Measurements from ENCODE around the gene TBC1D14.

Gene TBC1D14

GRCh38 chr4:6955261-6955911 is 45.8 kb downstream of the TBC1D14 start:
- no peak for DNase-seq

DNA sequence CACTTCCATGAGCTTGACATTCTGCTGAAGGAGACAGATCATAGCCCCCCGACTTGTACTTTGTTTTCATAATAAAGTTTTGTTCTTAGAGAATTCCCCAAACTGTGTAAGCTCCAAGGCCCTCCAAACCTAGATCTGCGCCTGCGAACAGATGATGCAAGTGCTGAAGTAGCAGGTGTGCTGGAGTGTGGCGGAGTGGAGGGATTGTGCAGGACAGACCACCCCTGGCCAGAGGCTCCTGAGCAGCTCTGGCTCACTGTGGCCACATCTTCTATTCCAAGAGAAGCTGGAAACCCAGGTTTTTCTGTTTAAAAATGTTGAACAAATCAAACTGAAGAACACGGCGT is 46.4 kb downstream of the TBC1D14 start:
- no peak for DNase-seq

- no peak for DNase-seq
Observed at GRCh38 chr4:6956434-6957147, 47.0 kb downstream of the TBC1D14 start.

DNA sequence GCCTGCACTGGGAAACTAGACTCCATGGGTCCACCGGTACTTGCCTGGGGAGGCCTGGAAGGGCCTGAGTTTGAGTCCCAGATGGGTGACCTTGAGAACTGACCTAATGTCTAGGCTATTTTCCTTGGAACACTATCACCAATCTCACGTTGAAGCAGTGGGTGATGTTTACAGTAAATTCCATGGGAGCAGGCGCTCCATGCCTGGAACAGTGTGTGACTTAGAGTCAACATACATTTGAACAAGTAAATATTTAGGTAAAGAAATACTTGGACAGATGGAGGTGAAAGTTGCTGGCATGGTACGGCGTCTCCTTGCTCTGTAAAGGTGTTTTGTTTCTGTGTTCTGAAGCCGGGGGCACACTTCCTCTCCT is 47.5 kb downstream of the TBC1D14 start:
- no peak for DNase-seq

- no peak for DNase-seq
Observed at GRCh38 chr4:6957994-6958393, 48.4 kb downstream of the TBC1D14 start.

GRCh38 chr4:6959261-6959660 is 49.6 kb downstream of the TBC1D14 start:
- DNase-seq, result no peak

GRCh38 chr4:6960154-6960553 is 50.5 kb downstream of the TBC1D14 start:
- DNase-seq, result no peak

- no peak for DNase-seq
Observed at GRCh38 chr4:6960628-6961412, 51.2 kb downstream of the TBC1D14 start.

DNA sequence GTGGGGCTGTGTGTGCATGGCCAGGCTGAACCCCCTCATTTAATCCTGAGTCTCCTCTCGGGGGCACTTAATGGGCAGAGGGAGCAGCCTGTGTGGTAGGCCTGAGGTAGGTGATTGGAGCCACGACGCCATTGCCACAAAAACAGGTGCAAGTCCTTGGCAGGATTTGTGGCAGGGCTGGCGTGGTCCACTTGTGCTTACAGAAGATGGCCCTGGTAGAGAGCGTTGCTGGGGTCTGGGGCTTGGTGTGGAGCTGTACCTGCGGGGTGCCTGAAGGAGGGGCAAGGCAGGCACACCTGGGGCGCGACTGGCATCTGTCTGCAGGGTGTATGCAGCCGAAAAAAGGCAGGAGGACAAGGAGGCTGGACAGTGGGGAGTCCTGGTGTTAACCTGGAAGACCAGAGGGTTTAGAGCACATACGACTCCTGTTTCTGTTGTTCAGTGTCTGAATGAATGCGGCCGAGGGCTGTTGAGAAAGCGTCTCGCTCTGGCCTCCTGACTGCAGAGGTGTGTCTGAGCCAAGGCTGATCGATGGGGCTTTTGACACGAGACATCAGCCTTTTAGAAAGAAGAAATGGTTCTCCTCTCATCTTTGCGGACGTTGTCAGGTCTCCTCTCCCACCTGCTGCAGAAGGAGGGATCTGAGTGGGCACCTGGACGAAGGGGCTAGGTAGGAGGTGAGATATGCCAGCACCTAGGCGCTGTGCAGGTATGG is 52.0 kb downstream of the TBC1D14 start:
- no peak for DNase-seq

DNA sequence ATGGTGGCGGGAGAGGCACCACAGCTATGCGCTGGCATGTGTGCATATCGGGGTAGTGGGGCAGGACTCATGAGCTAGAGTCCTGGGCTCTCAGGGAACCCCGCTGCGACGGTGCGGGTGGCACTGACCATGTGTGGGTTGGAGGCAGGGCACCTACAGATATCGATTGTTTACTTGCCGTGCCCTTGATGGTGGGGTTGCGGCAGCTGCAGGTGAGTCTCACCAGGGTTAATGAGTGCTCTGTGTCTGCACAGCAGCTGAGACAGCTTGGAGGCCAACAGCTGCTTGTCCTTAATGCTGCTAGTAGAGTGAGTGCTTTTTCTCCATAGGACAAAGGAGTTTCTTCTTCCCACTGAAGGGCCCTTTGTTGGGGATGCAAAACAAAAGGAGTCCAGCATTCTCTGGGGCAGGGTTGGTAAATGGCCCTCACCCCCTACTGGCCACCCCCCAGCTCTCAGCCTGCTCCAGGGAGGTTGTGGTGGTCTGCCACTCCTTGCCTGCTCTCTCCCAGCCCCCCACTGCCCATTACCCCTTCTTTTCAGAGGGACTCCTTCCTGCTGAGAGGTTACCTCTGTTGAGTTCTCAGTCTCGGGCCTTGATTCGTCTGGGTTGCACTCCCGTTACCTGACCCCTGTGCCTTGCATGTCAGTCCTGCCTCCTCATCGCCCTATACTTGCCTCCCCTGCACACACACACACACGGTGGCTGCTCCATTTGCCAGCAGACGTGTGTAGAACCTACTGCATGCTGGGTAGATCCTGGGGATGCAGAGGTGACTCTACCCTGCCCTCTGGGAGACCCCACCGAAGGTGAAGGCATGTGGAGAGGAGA is 52.8 kb downstream of the TBC1D14 start:
- no peak for DNase-seq

DNA sequence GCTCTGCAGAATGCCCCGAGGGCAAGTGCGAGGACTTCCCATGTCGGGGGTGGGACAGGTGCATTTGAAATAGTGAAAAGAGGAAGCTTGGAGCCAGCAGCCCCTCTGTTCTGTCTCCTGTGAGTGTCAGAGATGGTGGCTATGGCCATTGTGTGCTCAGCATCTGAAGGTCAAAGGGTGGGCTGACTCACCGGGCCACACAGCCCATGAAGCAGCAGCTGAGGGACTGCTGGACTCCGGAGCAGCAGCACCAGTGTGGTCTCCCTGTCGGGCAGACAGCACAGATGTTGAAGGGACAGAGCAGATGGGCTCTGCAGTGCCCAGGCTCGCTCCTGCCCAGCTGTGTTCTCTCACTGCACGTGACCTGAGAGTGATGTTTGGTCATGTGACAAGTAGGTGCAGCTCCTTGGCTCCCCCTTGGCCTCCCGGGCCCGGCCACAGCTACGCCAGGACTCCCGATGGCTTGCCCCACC is 53.5 kb downstream of the TBC1D14 start:
- DNase-seq, result no peak

DNA sequence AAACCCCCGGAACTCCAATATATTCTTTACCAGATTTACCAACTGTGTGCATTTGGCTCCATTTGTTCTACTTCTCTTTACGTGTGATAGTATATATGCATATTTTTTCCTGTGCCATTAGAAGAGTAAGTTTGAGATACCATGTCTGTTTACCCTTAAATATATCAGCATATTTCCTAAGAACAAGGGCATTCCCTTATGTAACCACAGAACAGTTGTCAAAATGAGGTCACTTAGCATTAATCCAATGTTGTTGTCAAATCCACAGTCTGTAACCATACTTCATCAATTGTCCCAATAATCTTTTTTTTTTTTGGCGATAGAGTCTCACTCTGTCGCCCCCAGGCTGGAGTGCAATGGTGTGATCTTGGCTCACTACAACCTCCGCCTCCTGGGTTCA is 55.2 kb downstream of the TBC1D14 start:
- DNase-seq, result no peak

DNA sequence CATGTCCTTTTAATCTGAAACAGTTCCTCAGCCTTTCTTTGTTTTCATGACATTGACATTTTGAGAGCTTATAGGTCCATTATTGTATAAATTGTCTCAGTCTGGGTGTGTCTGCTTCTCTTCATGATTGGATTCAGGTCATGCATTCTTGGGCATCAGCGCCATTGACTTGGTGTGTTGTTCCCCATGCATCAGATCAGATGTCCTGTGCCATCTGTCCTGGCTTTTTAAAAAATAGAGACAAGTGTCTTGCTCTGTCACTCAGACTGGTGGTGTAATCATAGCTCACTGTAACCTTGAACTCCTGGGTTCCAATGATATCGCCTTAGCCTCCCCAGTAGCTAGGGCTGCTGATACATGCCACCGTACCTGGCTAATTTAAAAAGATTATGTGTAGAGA is 55.7 kb downstream of the TBC1D14 start:
- no peak for DNase-seq

GRCh38 chr4:6967846-6968340 is 58.3 kb downstream of the TBC1D14 start:
- no peak for DNase-seq

DNA sequence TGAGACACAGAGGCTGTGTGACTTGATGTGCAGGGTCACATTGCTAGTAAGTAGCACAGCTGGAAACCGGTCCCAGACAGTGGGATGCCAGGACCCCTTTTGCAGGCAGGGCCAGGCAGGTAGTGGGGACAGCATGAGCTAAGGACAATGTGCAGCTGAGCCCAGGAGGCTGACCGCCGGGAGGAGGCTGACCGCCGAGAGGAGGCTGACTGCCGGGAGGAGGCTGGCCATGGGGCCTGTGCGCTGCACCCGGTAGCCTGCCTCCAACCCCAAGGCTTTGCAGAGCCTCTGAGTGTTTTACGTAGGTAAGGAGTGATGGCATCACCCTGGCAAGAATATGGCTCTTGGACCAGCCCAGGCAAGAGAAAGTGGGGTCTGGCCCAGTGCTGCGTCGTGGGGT is 58.9 kb downstream of the TBC1D14 start:
- DNase-seq, result no peak

- no peak for DNase-seq
Observed at GRCh38 chr4:6969826-6970800, 60.5 kb downstream of the TBC1D14 start.

DNA sequence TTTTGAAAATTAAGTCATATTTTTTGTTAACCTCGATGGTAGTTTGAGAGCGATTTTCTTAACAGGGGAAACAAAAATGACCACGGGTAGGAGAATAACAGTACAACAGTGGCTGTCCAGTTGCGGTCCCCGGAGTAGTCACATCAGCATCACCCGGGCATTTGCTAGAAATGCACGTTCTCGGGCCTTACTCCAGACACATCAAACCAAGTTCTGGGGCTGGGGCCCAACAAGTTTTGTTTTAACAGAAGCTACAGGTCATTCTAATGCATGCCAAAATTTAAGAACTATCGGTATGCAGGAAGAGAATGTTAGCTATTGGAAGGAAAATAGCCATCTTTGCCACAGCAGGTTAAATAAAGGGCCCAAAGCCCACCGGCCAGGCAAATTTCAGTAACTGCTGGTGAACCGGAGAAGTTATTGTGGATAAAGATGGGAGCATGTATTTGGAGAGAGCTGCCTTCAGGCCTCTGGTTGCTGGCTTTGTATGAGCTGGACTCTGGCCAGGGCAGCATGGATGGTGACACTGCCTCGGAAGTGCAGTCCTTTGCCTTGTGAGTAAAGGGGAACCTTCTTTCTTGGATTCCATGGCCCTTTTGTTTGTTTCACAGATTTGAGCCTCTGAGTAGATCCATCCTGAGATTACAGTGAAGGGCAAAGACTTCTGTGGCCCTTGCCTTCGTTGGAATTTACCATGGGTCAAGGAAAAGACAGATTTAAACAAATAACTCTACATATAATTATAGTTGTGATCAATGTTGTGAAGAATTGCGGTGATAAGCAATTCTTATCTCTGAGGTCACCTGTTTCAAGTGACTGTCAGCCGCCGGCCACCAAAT is 62.1 kb downstream of the TBC1D14 start:
- no peak for DNase-seq

DNA sequence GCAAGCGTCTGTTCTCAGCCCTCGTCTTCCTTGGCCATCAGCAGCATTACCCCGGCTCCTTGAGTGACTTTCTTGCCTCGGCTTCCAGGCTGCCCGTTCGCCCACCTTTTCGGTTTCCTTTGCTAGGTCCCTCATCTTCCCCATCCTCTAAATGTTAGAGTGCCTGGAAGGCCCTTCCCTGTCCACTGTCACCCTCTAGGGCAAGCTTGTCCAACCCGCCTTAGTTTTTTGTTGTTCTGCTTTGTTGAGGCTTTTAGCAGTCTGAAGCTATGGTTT is 62.7 kb downstream of the TBC1D14 start:
- DNase-seq, result no peak

- no peak for DNase-seq
Observed at GRCh38 chr4:6972911-6973310, 63.3 kb downstream of the TBC1D14 start.

DNA sequence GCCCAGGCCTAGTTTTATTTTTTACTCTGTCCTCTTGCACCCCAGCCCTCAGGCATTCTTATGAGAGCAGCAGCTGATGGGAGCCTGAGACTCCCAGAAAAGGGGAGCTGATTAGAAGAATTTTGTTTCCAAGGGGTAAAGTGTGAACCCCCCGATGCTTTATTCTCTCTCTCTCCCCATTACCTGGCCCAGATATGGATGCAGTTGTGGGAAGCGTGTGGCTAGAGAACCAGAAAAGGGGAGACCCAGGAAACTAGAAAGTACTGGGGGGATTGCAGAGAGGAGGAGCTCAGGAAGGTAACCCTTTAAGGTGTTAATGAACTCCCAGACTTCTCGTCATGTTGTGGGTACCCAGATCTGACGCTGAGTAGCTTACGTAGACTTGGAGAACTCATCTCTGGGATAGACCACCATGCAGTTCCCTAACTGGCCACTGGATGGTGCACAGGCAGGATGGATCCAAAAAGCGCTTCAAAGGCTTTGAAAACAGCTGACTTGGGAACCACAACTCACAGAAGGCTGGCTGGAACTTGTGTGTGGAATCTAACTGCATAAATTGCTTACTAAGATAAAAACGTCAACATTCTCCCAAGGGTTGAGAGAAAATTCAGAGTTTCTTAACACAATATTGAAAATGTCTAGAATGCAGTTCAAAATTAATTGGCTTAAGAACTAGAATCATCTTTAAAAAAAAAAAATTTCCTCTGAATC is 64.7 kb downstream of the TBC1D14 start:
- peak; percentile 83 for DNase-seq
